Measurements from ENCODE around the gene PCF11.

DNA sequence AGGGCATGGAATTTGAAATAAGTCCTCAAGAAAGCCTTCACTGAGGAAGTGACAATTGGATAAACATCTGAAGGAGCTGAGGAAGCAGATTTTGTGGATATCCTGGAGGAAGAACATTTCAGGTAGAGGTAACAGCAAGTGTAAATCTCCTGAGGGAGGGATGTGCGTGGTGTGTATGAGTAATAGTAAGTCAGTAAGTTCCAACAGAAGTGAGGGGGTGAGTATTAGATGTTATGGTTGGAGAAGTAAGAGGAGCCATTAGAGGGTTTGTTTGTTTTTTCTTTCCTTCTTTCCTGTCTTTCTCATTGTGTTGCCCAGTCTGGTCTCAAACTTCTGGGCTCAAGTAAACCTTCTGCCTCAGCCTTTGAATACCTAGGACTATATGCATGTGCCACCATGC, 65.6 kb downstream of the PCF11 start:
- TF ChIP-seq TAF1 (IDR thresholded peaks at IDR 0.05; ENCODE audit: low read depth, low read length) (no peak), POLR2AphosphoS5 (IDR thresholded peaks at IDR 0.05; ENCODE audit: low read depth, low read length) (no peak), SPI1 (IDR thresholded peaks at IDR 0.05; ENCODE audit: low read depth, low read length) (no peak), POLR2A (IDR thresholded peaks at IDR 0.05; ENCODE audit: low read depth, low read length) (no peak)
